ENCODE data around the gene ZNF365.
"Not testable (repeated sequence)": the region's sequence is repeated elsewhere in the genome, so short reads cannot be mapped to it uniquely, and the experiment has no call there.

Gene ZNF365

DNA sequence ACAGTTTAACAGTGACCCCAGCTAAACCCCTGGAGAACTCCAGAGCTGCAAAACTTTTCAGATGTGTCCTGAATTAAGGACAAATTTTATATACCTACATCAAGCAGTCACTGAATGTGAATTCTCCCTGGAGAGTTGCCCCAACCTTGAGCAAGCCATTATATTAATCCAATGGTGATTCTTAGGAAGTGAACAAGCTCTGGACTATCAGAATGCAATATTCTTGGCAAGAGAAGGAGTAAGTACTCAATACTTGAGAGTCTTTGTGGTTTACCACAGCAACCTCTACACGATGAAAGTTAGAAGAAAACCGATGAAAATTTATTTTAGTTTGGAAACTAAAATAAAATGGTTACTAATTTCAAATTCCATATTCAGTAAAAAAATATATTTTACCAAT is 19.3 kb upstream of the ZNF365 start:
- TF ChIP-seq, protein P1, sequence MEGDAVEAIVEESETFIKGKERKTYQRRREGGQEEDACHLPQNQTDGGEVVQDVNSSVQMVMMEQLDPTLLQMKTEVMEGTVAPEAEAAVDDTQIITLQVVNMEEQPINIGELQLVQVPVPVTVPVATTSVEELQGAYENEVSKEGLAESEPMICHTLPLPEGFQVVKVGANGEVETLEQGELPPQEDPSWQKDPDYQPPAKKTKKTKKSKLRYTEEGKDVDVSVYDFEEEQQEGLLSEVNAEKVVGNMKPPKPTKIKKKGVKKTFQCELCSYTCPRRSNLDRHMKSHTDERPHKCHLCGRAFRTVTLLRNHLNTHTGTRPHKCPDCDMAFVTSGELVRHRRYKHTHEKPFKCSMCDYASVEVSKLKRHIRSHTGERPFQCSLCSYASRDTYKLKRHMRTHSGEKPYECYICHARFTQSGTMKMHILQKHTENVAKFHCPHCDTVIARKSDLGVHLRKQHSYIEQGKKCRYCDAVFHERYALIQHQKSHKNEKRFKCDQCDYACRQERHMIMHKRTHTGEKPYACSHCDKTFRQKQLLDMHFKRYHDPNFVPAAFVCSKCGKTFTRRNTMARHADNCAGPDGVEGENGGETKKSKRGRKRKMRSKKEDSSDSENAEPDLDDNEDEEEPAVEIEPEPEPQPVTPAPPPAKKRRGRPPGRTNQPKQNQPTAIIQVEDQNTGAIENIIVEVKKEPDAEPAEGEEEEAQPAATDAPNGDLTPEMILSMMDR (IDR thresholded peaks at IDR 0.05; ENCODE audit: insufficient read depth, missing control alignments) = no peak
- DNase-seq (ENCODE audit: insufficient read length, low spot score) (no peak), FAIRE-seq (no peak)

DNA sequence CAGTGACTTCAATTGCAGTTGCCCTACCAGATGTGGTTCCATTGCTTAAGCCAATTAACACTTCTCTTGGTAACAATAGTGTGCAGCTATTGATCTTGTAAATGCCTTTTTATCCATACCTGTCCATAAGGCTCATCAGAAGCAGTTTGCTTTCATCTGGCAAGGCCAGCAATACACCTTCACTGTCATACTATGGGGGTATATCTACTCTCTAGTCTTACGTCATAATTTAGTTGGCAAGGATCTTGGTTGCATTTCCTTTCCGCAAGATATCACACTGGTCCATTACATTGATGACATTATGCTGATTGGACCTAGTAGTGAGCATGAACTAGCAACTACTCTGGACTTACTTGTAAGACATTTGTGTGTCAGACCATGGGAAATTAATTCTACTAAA is 17.7 kb upstream of the ZNF365 start:
- TF ChIP-seq, protein P1 (IDR thresholded peaks at IDR 0.05; ENCODE audit: insufficient read depth, missing control alignments) = no peak
- no peak for DNase-seq (ENCODE audit: insufficient read length, low spot score)
- FAIRE-seq = no peak

DNA sequence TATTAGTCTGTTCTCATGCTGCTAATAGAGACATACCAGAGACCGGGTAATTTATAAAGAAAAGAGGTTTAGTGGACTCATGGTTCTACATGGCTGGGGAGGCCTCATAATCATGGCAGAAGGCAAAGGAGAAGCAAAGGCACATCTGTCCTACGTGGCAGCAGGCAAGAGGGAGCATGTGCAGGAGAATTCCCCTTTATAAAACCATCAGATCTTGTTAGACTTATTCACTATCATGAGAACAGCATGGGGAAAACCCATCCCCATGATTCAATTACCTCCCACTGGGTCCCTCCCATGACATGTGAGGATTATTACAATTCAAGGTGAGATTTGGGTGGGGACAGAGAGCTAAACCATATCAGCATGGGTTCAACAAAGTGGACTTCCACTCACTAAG is 16.0 kb upstream of the ZNF365 start:
- FAIRE-seq = not testable (repeated sequence)

DNA sequence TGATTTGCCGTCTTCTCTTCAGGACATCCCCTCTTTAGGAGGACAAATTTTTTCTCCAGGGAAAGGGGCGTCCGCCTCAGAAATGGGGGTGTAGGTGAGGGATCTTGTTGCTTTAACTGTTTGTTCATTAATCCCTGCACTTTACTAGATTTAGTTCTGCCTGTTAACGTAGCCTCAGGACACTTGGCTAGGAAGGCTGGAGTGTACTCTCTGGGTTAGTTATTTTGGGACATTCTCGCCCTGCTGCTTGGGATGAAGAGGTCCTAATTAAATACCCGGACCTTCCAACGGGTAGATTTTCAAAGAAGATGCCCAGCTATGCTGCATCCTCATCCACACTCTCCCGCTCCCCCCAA is 552 bp upstream of the ZNF365 start:
- TF ChIP-seq, protein P1 (IDR thresholded peaks at IDR 0.05; ENCODE audit: insufficient read depth, missing control alignments) = no peak
- no peak for DNase-seq (ENCODE audit: insufficient read length, low spot score)
- no peak for FAIRE-seq

More for the DNA sequence above, 16.0 kb upstream of the ZNF365 start:
- DNase-seq (ENCODE audit: insufficient read length, low spot score) = not testable (repeated sequence)

DNA sequence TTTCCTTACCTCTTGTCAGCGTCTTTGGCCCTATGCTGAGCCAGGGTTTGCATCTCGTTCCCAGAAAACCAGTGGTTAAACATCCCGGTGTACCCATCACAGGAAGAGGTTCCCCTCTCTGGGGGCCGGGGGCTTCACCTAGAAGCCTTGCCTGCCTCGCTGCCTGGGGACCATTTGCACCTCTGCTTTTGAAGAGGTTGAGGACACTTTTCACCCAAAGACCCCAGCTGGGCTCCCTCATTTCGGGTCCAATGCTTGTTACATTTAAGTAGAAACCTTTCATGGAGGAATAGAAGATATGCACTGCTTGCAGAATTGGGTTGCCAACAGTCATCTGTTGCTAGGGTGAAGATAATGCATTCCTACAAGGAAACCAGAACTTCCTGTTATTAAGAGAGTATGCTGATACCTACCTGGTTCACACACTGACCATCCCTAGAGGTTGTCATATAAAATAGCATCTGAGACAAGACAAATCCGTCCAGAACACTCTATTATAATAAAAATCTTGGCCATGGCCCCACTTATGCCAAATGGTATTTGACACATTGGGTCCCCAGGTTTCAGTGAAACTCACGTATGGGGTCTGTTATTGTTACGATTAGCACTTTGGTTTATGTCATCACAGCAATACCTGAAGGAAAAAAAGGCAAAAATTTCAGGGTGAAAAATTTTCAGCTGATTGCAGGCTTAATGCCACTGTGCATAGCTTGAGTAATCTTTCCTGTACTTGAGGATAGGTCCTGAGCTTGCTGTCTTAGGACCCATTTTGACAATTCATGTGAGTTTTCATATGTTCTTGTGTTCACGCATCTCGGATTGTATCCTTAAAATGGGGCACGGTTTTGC is 917 bp downstream of the ZNF365 start:
- TF ChIP-seq, protein P1 (IDR thresholded peaks at IDR 0.05; ENCODE audit: insufficient read depth, missing control alignments) = no peak
- FAIRE-seq (no peak), DNase-seq (ENCODE audit: insufficient read length, low spot score) (no peak)

DNA sequence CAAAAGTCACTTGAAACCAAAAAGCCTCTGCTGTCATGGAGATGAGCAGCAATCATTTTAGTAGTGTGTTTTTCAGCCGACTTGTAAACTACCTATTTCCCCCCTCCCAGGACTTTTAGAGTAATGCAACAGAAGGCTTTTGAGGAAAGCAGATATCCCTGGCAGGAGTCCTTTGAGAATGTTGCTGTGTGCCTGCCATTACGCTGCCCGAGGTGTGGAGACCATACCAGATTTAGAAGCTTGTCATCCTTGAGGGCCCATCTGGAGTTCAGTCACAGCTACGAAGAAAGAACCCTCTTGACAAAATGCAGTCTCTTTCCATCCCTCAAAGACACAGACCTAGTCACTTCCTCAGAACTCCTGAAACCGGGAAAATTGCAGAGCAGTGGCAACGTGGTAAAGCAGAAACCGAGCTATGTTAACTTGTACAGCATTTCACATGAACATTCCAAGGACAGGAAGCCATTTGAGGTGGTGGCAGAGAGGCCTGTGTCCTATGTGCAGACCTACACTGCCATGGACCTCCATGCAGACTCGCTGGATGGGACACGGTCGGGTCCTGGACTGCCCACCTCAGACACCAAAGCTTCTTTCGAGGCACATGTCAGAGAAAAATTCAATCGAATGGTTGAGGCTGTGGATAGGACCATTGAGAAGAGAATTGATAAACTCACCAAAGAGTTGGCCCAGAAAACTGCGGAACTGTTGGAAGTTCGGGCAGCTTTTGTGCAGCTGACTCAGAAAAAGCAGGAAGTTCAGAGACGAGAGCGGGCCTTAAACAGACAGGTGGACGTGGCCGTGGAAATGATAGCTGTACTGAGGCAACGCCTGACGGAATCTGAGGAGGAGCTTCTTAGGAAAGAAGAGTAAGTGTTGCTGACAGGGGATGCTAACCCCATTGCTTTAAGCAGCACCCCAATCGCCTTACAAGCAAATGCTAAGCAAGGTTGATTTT is 2.2 kb downstream of the ZNF365 start:
- no peak for DNase-seq (ENCODE audit: insufficient read length, low spot score)
- TF ChIP-seq, protein P1 (IDR thresholded peaks at IDR 0.05; ENCODE audit: insufficient read depth, missing control alignments) = no peak
- FAIRE-seq = no peak

DNA sequence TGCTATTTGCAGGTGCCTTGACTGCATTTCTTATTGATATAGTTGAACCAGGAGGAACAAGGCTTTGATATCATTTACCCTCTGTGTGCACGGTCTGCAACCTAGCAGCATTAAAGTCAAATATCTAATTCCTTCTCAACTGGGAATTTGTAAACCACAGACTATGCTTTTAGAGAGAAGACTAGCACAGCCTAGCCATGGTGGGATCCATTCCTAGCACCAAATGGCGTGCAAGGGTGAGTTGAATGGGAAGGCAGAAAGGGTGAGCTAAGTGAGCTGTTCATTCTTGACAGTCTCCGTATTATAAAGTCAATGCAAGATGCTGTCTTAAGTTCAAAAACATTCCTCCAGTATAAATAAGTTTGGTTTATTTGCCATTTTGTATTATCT is 2.9 kb downstream of the ZNF365 start:
- no peak for FAIRE-seq
- no peak for DNase-seq (ENCODE audit: insufficient read length, low spot score)
- TF ChIP-seq, protein P1 (IDR thresholded peaks at IDR 0.05; ENCODE audit: insufficient read depth, missing control alignments) = no peak
